Loucy (cell line): ENCODE measurements around the gene CACNA2D3.

ENCODE experiments used
- H2AFZ ChIP-seq: fragments of 200-600 bp; sonication (generic); 2 replicates; pipeline ENCODE4 v1.6.0; 2016; ENCODE audit warnings: antibody characterized with exemption, mild to moderate bottlenecking, low read length, moderate library complexity
- H3F3A ChIP-seq: fragments of 200-600 bp; 2 replicates; pipeline ENCODE4 v1.6.0; 2016; ENCODE audit warnings: antibody characterized with exemption, low read depth, mild to moderate bottlenecking
- H3K27me3 ChIP-seq: fragments of 200-600 bp; sonication (generic); 2 replicates; pipeline ENCODE4 v1.6.1; 2014; ENCODE audit warnings: low read length, mild to moderate bottlenecking; ENCODE audit not compliant: insufficient read depth, poor library complexity, severe bottlenecking
- H3K36me3 ChIP-seq: fragments of 200-600 bp; sonication (generic); 2 replicates; pipeline ENCODE4 v1.6.1; 2016; ENCODE audit warnings: low read length; ENCODE audit not compliant: insufficient read depth
- H3K4me1 ChIP-seq: fragments of 200-600 bp; sonication (generic); 2 replicates; pipeline ENCODE4 v1.5.1; 2014; ENCODE audit warnings: low read length, mild to moderate bottlenecking; ENCODE audit not compliant: insufficient read depth, poor library complexity, severe bottlenecking
- H3K4me2 ChIP-seq: fragments of 200-600 bp; sonication (generic); 2 replicates; pipeline ENCODE4 v1.6.0; 2014; ENCODE audit warnings: antibody characterized with exemption, low read length, low read depth, mild to moderate bottlenecking; ENCODE audit not compliant: poor library complexity, severe bottlenecking
- H3K4me3 ChIP-seq: fragments of 200-600 bp; sonication (generic); 2 replicates; pipeline ENCODE4 v1.5.1; 2014; ENCODE audit warnings: low read length, mild to moderate bottlenecking, mixed read lengths; ENCODE audit not compliant: poor library complexity, severe bottlenecking
- H3K79me2 ChIP-seq: fragments of 200-600 bp; sonication (generic); 2 replicates; pipeline ENCODE4 v1.6.1; 2014; ENCODE audit warnings: low read length; ENCODE audit not compliant: insufficient read depth
- H3K9ac ChIP-seq: fragments of 200-600 bp; sonication (generic); 2 replicates; pipeline ENCODE4 v1.6.0; 2014; ENCODE audit warnings: mild to moderate bottlenecking, low read depth, low read length, moderate library complexity; ENCODE audit not compliant: poor library complexity, severe bottlenecking
- H3K9me2 ChIP-seq: fragments of 200-600 bp; sonication (generic); replicated peaks from 2 replicates; pipeline ENCODE4 v1.6.1; 2016; ENCODE audit warnings: low read depth, low read length, mixed read lengths
- H3K9me3 ChIP-seq: fragments of 200-600 bp; sonication (generic); 2 replicates; pipeline ENCODE4 v1.6.1; 2014; ENCODE audit warnings: mild to moderate bottlenecking, antibody characterized with exemption, low read length, low read depth; ENCODE audit not compliant: insufficient read depth
- H4K20me1 ChIP-seq: fragments of 200-600 bp; sonication (generic); 2 replicates; pipeline ENCODE4 v1.6.0; 2014; ENCODE audit warnings: antibody characterized with exemption, low read length, mild to moderate bottlenecking; ENCODE audit not compliant: insufficient read depth, poor library complexity, severe bottlenecking
- CTCF ChIP-seq: fragments of 200-600 bp; sonication (generic); conservative IDR thresholded peaks from 2 replicates; pipeline ENCODE4 v1.5.1; 2014; ENCODE audit warnings: mild to moderate bottlenecking, antibody characterized with exemption, low read length
- EZH2phosphoT487 ChIP-seq: fragments of 200-600 bp; IDR thresholded peaks from 2 replicates; pipeline ENCODE4 v1.6.1; 2018; ENCODE audit warnings: antibody characterized with exemption, mild to moderate bottlenecking, moderate library complexity, borderline replicate concordance

Gene CACNA2D3

GRCh38 chr3:54835701-54836100, 713.3 kb downstream of the CACNA2D3 start:
- H3K36me3 ChIP-seq, result no peaks in the 10 kb centered on the region
- no peaks in the 10 kb centered on the region for H3K27me3 ChIP-seq
- H2AFZ ChIP-seq, result no peak overlapping the region
- no peak overlapping the region for H3K4me2 ChIP-seq
- peaks cover under 1% of the 10 kb centered on the region; the same call in 1 of the 2 replicates for H3K9me3 ChIP-seq
- no peak for TF ChIP-seq CTCF
- TF ChIP-seq EZH2phosphoT487, result no peak
- no peaks in the 10 kb centered on the region for H3K9me2 ChIP-seq
- no peaks in the 10 kb centered on the region for H3K4me1 ChIP-seq
- no peaks in the 10 kb centered on the region for H3K79me2 ChIP-seq
- H4K20me1 ChIP-seq, result no peaks in the 10 kb centered on the region
- no peaks in the 10 kb centered on the region for H3F3A ChIP-seq
- no peak overlapping the region for H3K9ac ChIP-seq
- H3K4me3 ChIP-seq, result no peak overlapping the region

GRCh38 chr3:54836871-54837270, 714.5 kb downstream of the CACNA2D3 start:
- Histone ChIP-seq H3K9ac (no peak overlapping the region), H3F3A (no peaks in the 10 kb centered on the region), H3K79me2 (no peaks in the 10 kb centered on the region), H3K9me2 (no peaks in the 10 kb centered on the region), H3K36me3 (no peaks in the 10 kb centered on the region), H3K9me3 (no peaks in the 10 kb centered on the region), H3K27me3 (no peaks in the 10 kb centered on the region), H3K4me1 (no peaks in the 10 kb centered on the region), H3K4me3 (no peak overlapping the region), H4K20me1 (no peaks in the 10 kb centered on the region), H3K4me2 (no peak overlapping the region), H2AFZ (no peak overlapping the region)
- TF ChIP-seq EZH2phosphoT487 (no peak), CTCF (no peak)

GRCh38 chr3:54837964-54838363, 715.6 kb downstream of the CACNA2D3 start:
- Histone ChIP-seq H3K4me1 (no peaks in the 10 kb centered on the region), H2AFZ (no peak overlapping the region), H3K79me2 (no peaks in the 10 kb centered on the region), H3K4me3 (no peak overlapping the region), H4K20me1 (no peaks in the 10 kb centered on the region), H3K36me3 (no peaks in the 10 kb centered on the region), H3K4me2 (no peak overlapping the region), H3K27me3 (no peaks in the 10 kb centered on the region), H3K9ac (no peak overlapping the region), H3K9me3 (no peaks in the 10 kb centered on the region), H3K9me2 (no peaks in the 10 kb centered on the region), H3F3A (no peaks in the 10 kb centered on the region)
- TF ChIP-seq EZH2phosphoT487, result no peak
- peak; percentile 53 for TF ChIP-seq CTCF
